HG02588 (cell line): Measurements from ENCODE around the gene MEF2D.

Source experiments
- ATAC-seq: cut with Tn5 transposase; IDR thresholded peaks from one replicate; pipeline ENCODE4 v1.9.1; 2021; ENCODE audit warnings: mild to moderate bottlenecking, moderate library complexity; ENCODE audit not compliant: unreplicated experiment

The MEF2D gene

DNA sequence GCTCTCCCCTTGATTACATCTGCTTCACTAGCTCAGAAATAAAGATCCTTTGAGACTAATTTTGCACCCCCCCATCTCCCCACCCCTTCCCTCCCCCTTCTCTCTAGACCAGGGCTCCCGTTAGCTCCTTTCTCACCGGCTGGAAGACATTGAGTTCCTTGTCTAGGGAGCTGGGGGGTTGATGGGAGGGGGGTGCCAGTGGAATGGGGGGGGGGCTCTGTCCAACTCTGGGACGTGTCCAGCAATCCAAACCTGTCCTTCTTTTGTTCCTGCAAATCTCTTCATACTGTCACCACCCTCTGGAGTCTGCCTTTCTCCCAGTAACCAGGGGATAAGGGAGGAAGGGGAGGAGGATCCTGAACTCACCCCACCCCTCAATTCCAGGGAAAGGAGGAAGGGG lies 69.7 kb downstream of the MEF2D start:
- ATAC-seq = no peak

DNA sequence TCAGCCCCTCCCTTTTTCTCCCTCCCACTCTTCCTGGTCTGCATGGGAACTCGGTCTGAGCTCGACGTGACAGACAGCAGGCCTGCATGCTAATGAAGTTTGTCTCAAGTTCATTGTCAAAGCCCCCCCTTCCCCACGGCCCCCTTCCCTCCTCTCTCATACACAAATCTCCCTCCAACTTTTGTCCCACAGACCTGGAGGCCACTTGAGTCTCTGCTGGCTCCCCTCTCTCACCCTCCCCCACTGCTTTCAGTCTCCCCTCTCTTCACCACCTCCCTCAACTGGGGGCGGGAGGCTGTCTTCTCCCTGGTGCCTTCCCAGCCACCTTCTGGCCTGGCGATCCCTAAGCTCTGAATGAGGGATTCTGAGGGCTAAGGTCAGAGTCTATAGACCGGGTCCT lies 70.3 kb downstream of the MEF2D start:
- ATAC-seq = no peak

DNA sequence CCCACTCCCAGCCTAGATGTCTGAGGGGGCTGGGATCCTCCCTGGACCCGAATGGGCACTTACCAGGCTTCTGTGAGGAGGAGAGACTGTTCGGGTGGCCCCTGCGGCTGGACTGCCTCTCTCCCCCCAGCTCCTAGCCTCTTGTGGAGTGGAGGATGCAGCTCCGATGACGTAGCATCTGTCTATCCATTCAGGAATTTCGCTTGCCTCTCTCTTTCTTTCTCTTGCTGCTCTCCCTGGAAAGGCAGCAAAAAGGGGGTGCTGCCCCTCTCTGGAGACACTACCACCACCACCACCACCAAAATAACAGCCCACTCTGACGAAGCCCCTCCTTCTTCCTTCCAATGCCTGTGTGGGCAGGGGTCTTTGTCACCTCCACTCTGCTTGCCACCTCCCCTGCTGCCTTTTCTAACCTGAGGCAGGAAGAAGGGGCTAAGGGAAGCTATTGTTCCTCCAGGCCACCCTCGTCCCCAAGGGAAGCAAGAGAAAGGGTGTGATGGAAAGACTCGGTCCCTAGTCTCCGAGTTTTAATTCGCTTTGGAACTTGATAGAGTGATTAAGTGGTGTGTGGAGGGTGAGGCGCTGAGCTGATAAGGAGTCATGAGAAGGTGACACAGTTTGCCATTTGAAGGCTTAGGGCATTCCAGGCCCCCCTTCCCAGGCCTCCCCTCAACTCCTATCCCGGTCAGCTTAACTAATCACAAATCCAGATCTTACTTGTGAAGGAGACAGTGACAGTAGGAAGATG lies 71.1 kb downstream of the MEF2D start:
- ATAC-seq = no peak

DNA sequence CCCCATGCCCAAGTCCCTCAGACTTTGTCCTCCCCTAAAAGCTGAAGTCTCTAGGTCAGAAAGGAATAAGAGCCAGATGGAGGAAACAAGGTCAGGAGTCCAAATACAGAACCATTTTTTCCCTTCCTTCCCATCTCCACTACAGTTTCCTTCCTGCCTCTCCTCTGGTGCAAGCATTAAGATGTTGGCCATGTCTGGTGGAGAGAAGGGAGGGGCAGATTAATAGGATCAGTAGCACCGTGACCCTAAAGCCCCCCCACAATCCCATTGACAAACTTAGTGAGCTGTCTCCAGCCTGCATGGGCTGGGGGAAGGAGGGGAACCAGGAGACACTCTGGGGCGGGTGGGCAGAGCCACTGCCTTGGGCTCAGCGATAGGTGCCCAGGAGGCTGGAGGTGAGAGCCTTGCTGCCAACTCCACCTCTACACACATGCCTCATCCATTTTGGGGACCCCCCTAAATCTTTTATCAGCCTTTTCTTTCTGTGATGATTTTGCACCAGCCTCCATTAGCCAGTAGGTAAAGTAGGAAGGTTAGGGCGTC lies 71.8 kb downstream of the MEF2D start:
- no peak for ATAC-seq

DNA sequence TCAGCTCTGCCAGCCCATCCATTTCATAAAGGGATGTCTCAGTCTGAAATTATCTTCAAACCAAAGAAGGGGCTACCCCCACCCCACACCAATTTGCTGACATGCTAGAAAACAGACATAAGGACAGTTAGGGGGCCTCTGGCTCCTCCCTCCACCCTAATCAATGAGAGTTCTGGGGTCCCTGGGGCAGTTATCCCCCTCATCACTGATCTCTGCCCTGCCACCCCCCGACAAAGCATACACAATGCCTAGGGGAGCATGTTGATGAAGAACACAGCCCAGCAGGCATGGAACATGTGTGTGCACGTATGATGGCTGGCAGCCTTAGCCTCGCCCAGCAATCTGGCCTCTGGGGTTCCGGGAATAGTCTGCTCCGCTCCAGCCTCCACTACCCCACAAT lies 72.6 kb downstream of the MEF2D start:
- ATAC-seq = no peak

DNA sequence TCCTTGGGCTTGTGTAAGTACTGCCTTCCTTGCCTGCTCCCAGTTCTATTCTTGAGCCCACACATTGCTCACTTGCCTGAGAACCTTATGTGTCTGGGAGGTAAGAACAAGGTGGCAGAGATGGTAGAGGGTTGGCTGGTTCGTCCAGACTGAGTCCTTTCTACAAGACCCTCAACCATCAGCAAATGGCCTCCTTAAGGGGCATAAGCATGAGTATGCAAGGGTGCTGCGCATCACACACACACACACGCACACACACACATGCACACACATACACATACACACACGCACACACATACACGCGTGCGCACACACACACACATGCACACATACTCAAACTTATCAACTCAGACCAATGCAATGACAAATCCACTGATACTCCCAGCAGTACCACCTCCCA lies 74.6 kb downstream of the MEF2D start:
- no peak for ATAC-seq

DNA sequence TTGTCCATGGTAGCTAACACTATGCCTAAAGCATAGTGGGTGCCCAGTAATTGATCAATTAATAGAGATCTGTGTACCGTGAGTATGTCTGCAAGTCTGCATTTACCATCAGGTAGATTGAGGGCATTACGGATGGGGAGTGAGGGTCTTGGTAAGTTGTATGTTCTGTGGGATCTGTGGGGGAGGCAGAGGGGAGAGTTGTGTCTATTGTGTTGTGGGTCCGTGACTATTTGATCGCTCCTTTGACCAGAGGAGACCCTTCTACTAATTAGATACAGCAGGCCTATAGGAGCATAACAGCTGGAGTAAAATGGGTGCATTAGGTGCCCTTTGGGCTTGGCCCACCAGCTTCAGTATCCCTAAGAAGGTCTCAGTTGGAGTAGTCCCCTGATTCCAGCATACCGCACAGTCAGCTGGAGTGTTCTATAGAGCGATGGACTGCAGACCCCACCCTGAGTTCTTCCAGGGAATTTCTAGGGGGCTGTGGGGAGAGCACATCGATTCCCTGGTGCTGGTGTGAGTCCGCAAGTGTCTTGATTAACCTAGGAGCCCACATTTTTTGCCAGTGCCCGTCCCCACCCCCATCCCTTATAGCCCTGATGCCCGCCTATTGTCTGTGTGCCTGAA lies 75.7 kb downstream of the MEF2D start:
- no peak for ATAC-seq

DNA sequence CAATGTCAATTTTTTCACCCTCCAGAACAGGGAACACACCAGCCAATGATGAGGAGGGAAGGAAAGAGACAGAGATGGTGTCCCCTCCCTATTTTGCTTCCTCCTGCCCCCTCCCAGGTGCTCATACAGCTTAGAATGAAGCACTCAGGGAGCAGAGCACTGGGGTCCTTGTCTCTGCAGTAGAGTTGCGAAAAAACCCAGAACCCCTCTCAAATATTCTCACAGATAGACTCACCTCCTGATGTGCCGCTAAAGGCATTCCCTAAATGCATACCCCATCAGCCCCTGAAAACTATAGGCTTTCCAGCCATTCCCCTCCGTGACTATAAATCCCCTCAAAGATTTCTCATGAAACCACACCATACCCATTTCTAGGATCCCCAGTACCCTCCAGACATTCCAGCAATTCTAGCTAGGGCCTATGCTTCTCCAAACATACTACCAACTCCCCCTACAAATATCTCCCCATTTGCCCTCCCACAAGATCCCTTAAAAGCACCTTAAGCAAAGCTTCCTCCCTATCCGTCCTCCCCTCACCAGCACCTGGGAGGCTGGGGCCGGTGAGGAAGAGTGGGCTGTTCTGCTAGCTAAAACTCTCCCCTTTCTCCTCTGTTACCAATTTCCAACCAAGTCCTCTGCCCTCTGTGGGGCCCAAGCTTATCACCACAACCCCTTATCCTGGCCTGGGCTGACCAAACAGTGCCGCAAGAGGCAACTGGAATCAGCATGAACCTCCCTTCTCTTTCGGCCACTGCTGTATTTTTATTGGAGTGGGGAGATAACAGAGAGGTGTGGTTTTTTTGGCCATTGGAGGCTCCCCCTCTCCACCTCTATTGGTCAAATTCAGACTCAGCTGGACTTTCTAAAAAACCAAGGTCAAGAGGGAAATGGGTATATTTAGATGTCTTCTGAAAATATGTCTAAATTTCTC lies 76.9 kb downstream of the MEF2D start:
- no peak for ATAC-seq

DNA sequence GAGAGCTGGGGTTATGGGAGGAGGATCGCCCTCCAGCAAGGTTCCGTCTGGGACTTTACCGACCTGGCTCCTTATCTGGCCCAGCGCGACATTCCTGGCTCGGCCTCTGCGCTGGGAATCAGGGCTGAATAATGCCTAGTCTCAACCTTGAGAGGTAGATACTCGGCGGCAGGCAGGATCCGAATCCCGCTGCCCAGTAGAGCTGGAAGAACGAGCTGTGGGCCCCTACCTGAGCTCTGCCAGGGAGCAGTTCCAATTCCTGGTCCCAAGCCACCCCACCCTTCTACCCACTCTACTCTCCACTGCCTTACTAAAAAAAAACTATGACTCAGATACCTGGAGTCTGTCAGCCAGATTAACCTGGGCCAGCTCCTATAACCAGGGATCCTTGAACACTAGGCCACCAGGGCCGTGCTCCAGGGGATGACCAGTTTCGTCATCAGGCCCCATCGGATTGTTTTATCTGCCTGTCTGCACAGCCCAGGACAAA lies 77.9 kb downstream of the MEF2D start:
- ATAC-seq = no peak

DNA sequence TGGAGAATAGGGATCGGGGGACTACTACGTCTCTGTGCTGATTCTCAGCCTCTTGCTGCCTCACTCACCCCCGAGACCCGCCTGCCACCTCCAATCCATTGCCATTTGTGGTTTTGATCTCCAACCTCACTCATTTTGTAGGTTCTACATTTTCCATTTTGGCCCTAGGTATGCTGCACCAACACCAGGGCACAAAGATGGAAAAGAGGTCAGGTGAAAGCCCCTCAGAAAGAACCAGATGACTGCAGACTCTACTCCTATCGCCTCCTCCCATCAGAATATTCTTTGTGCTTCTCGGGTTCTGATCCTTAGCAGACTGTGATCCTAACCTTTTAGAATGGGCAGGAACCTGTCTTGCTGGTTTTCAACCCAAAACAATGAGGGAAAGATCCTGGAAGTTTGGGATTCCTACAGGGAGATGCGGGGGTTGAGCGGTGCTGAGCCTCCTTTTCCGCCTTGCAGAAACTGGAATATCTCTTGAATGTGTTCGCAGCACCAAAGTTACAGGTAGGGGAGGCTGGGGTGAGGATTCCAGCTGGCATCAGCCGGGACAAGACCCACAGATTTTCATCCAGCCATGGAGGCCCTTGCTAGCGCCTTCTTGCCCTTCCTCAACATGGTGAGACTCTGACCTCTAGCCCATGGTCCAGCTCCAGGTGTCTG lies 78.5 kb downstream of the MEF2D start:
- no peak for ATAC-seq

DNA sequence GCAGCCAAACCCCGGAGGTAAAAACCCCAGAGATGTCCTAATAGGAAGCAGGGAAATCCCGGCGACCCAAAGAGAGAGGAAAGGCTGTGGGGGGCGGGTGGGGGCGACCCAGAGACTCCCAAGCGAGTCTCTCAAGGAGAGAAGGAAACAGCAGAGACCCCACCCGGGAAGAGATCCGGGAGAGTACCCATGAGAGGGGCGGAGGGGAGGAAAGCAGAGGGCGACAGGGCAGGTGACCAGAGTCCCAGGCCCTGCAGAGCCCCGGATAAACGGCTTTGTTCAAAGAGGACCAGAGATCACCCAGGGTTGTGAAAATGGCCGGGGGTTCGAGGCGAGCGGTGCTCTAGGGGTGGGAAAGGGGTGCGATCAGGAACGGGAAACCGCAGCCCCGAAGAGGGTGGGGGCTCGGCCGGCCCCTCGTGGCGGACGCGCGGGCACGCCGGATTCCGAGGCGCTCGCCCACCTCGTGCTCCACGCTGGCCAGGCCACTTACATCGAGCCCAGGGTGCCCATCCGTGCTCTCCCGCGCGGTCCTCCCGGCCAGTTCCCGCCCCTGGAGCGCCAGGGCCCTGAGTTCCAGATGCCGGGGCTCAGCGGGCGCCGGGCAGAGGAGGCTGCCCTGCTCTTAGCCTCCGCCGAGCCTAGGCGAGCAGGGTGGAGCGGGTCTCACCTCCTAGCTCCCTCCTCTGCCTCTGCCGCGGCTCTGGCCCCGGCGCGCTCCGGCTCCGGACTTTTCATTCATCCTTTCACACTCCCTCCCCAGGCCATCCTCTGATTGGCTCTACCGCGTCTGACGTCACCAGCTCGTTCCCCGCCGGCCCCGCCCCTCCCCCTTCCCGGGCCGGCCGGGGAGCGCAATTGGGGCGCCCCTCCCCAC lies 79.3 kb downstream of the MEF2D start:
- peak; percentile 81 for ATAC-seq

DNA sequence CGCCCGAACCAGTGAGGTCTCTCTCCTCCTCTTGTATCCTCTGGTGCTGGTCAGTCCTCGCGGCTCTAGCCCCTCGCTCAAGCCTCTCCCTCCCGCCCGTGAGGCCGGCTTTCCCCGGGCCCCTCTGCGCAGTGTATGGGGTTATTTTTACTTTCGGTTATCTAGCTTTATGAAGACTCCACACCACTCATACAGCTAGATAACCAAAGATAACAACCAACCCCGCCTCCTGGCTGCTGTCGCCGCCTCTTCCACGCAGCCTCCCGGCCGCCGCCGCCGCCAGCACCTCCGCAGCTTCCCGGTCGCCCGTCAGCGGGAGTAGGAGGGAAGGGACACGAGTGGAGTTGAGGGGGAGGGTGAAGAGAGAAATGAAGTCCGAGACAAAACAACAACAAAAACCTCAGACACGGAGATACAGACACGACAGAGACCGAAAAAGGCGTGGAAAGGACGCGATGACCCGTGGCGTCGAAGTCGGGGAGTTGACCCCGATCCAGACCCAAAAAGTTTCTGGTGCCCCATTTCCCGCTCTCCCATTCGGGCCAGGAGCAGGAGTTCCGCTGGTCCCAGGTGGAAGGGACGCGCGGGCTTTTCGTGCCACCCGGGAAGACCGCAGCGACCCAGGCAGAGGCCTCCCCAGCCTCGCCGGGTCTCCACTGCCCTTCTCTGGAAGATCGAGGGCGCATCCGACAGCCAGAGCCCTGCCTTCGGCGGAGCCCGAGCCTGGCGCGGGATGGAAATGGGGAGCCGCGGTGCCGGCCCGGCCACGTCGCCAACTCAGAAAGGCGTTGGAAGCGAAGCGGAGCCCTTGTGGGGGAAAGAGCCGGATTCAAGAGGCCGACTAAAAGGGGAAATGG lies 80.1 kb downstream of the MEF2D start:
- peak; percentile 16 for ATAC-seq

DNA sequence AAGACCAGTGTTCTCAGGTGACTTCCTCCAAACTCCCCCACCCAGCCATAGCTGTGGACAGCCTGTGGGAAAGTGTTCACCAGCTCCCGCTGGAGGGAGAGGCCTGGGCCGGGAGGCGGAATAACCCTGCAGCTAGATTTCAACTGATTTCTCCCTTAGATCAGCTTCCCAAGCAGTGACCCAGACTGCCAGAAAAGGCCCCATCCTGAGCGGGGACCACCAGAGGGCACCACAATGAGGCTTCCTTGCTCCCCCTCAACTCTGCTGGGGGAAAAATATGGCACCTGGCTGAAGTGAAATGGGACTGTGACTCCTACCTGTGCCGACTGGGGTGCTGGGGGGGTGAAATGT lies 80.7 kb downstream of the MEF2D start:
- ATAC-seq = no peak

DNA sequence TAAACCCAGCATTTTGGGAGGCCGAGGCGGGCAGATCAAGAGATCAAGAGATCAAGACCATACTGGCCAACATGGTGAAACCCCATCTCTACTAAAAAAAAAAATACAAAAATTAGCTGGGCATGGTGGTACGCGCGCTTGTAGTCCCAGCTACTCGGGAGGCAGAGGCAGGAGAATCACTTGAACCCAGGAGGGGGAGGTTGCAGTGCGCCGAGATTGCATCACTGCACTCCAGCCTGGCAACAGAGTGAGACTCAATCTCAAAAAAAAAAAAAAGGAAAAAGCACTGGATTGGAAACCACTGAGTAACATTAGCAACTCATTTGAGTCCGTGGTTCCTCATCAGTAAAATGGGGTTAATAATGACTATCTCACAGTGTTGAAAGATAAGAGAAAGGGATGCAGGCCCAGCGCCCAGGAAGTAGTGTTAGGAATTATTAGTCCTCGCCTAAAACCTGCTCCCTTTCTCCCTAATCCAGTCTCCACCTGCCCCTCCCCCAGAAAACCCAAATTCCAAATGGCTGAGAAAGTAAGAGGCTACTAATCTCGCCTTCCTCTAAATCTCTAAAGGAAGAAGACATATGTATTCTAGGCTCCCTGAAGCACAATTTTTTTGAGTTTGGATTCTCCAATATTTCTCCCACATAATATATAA lies 82.0 kb downstream of the MEF2D start:
- ATAC-seq = no peak

DNA sequence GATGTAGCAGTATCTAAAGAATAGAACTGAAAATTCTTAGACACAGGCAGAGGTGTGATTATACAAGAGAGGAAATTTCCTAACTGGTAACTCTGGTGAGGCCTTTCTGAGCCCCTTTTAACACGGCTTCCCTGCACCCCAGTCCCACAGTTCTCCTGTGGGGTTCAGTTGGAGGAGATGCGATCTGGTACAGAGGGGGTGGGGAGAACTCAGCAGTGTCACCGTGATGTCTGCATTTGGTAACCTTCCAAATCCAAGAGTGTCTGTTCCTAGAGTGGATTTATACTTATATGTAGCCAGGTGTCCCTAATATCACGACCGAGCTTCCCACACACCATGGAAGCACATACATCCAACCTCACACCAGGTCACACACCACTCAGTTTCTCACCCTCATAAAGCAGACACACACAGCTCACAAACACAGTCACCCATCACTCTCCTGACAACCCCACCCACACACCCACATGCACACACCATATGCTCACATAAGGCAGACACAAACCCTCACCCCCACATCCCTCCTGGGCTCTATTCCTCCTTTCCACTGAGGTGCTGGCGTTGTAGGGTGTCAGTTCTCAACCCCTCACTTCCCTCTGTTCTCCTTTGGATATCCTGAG lies 83.1 kb downstream of the MEF2D start:
- ATAC-seq = no peak

DNA sequence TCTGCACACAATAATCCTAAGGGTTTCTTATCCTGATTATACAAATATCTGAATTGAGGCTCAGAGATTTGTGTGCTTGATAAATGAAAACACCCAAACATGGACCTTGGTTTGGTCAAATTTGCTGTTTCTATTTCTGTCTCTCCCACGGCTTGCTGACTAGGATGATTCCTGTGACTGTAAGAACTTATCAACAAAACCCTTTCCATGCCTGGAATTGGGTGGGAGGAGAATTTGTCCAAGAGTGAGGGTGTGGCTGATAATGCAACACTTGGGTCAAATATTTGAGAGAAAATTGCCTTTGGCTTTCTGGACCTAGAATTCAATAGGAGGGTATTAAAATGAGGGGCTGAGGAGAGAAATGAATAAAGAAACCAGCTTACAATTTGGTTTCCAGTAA lies 83.6 kb downstream of the MEF2D start:
- no peak for ATAC-seq

DNA sequence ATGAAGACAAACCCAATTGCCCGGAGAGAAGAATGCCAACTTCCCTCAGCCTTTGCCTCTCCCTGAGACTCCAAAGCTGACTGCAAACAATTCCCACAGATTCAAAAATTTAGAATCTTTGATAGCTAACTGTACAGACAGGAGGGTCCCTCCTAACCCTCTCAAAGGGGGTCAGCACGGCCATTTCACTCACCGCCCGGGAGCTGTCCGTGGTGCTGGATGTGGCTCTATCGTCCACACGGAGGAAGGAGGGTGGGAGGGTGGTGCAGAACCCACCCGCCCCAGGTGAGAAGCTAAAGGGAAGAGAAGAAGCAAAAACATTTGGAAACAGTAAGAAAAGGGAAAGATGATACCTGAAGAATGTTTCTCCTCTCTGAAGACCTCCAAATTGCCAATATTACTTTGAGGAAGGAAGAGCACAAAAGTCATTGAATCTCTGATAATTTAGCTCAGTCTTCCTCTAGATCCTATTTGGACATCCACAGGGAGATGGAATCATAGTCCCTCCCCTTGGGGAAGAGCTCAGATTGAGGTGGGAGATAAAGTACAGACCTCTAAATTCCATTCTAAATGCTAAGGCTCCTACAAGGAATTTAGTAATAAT lies 86.0 kb downstream of the MEF2D start:
- ATAC-seq = no peak
